ENCODE data around the gene TRABD2A.

TRABD2A gene

GRCh38 chr2:84906900-84907714 is 26.2 kb upstream of the TRABD2A start:
- no peak for TF ChIP-seq ZFX (IDR thresholded peaks at IDR 0.05; ENCODE audit: borderline replicate concordance)
- TF ChIP-seq CTCF (IDR thresholded peaks at IDR 0.05): no peak
- peak overlapping the region; percentile 96 for H3K27ac ChIP-seq

GRCh38 chr2:84906108-84906899 is 25.4 kb upstream of the TRABD2A start:
- TF ChIP-seq ZFX (IDR thresholded peaks at IDR 0.05; ENCODE audit: borderline replicate concordance) (no peak), CTCF (IDR thresholded peaks at IDR 0.05) (no peak)
- H3K27ac ChIP-seq: peak overlapping the region; percentile 96

GRCh38 chr2:84905181-84906107 is 24.6 kb upstream of the TRABD2A start, which contains the start of gene TMSB10:
TSS of gene TMSB10 (plus strand) at chr2:84905656.
- no peak for TF ChIP-seq ZFX (IDR thresholded peaks at IDR 0.05; ENCODE audit: borderline replicate concordance)
- peak; percentile 14; the same call in 1 of the 2 replicates for TF ChIP-seq CTCF (IDR thresholded peaks at IDR 0.05)
- H3K27ac ChIP-seq: peak within 1 kb of the TSS; percentile 96

GRCh38 chr2:84904717-84905174 is 23.9 kb upstream of the TRABD2A start:
- TF ChIP-seq CTCF (IDR thresholded peaks at IDR 0.05) (no peak), ZFX (IDR thresholded peaks at IDR 0.05; ENCODE audit: borderline replicate concordance) (no peak)
- H3K27ac ChIP-seq: peak overlapping the region; percentile 96

- H3K27ac ChIP-seq: 0 out of 2 replicates have a peak overlapping the region, but pooled peaks have one; percentile 96
- no peak for TF ChIP-seq ZFX (IDR thresholded peaks at IDR 0.05; ENCODE audit: borderline replicate concordance)
- TF ChIP-seq CTCF (IDR thresholded peaks at IDR 0.05): no peak
These were observed 23.3 kb upstream of the TRABD2A start for GRCh38 chr2:84904151-84904550.

- no peak for TF ChIP-seq ZFX (IDR thresholded peaks at IDR 0.05; ENCODE audit: borderline replicate concordance)
- TF ChIP-seq CTCF (IDR thresholded peaks at IDR 0.05): no peak
- H3K27ac ChIP-seq: no peak overlapping the region
These were observed 21.6 kb upstream of the TRABD2A start for GRCh38 chr2:84902526-84902925.

Measured in 22Rv1 (cell line).